ENCODE measurements around the gene LRRC71.
A peak's percentile ranks its signal among the peaks of the same experiment; 100 is the strongest.

LRRC71 gene

GRCh38 chr1:156953571-156953970 is 33.1 kb downstream of the LRRC71 start:
- Histone ChIP-seq H3K4me2 (no peak overlapping the region), H4K20me1 (no peaks in the 10 kb centered on the region), H3K36me3 (peaks cover 98% of the 10 kb centered on the region), H3K27ac (no peak overlapping the region), H3K9me3 (no peaks in the 10 kb centered on the region), H3K27me3 (no peaks in the 10 kb centered on the region), H3K9ac (no peak overlapping the region), H3K4me1 (peaks cover 3% of the 10 kb centered on the region; the same call in 1 of the 2 replicates), H3K4me3 (no peak overlapping the region)
- no peak for TF ChIP-seq Cebpa-rat (IDR thresholded peaks at IDR 0.05)

DNA sequence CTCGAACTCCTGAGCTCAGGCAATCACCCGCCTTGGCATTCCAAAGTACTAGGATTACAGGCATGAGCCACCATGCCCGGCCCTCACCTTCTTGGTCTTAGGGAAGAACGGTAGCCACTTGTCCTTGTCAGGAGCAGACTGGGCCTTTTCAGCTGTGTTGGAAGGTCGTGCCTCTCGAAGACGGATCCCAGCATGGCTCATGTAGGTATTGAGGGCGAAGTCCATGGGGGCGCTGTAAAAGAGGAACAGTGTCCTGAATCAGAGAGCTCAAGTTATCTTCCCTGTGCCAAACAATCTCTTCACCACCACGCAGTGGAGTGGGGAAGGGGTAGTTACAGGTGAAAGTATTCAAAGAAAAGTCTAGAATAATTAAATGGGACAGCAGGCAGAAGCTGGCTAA is 35.9 kb downstream of the LRRC71 start:
- 0 out of 2 replicates have a peak, but pooled peaks cover 12% of the 10 kb centered on the region for H4K20me1 ChIP-seq
- no peak overlapping the region for H3K9ac ChIP-seq
- peaks cover 91% of the 10 kb centered on the region for H3K36me3 ChIP-seq
- H3K4me3 ChIP-seq = no peak overlapping the region
- no peak overlapping the region for H3K4me2 ChIP-seq
- no peaks in the 10 kb centered on the region for H3K27me3 ChIP-seq
- peaks cover 30% of the 10 kb centered on the region for H3K4me1 ChIP-seq
- no peaks in the 10 kb centered on the region for H3K9me3 ChIP-seq
- H3K27ac ChIP-seq = no peak overlapping the region
- TF ChIP-seq Cebpa-rat (IDR thresholded peaks at IDR 0.05) = no peak

DNA sequence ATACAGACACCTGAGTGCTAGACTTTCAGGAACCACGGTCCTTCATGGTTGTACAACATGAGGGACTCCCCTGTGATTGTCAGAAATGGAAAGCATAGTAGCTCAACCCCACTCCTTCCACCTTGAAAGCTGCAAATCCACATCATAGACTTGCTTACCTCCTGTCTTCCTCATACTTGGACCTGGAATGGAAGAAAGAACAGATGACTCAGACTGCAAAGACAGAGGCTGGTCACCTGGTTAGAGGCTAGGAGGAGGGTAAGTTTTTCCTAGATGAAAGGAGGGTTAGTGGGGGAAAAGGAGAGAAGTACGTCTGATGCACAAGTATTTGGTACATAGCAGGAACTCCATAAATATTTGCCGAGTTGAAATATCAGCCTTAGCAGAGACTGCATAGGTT is 37.2 kb downstream of the LRRC71 start:
- H3K4me2 ChIP-seq = no peak overlapping the region
- no peaks in the 10 kb centered on the region for H3K27me3 ChIP-seq
- H3K4me3 ChIP-seq = no peak overlapping the region
- no peak overlapping the region for H3K27ac ChIP-seq
- TF ChIP-seq Cebpa-rat (IDR thresholded peaks at IDR 0.05) = no peak
- no peaks in the 10 kb centered on the region for H3K9me3 ChIP-seq
- H3K4me1 ChIP-seq = peaks cover 43% of the 10 kb centered on the region
- peaks cover 81% of the 10 kb centered on the region for H3K36me3 ChIP-seq
- H3K9ac ChIP-seq = no peak overlapping the region
- H4K20me1 ChIP-seq = 0 out of 2 replicates have a peak, but pooled peaks cover 14% of the 10 kb centered on the region

GRCh38 chr1:156958247-156958714 is 37.8 kb downstream of the LRRC71 start:
- Histone ChIP-seq H3K9ac (no peak overlapping the region), H3K36me3 (peaks cover 75% of the 10 kb centered on the region)

GRCh38 chr1:156959414-156959813 is 39.0 kb downstream of the LRRC71 start:
- Histone ChIP-seq H4K20me1 (0 out of 2 replicates have a peak, but pooled peaks cover 14% of the 10 kb centered on the region), H3K4me2 (peak overlapping the region; percentile 94), H3K4me1 (peaks cover 61% of the 10 kb centered on the region), H3K4me3 (no peak overlapping the region), H3K36me3 (peaks cover 65% of the 10 kb centered on the region), H3K27me3 (no peaks in the 10 kb centered on the region), H3K27ac (no peak overlapping the region), H3K9ac (no peak overlapping the region), H3K9me3 (no peaks in the 10 kb centered on the region)
- no peak for TF ChIP-seq Cebpa-rat (IDR thresholded peaks at IDR 0.05)

More at GRCh38 chr1:156958247-156958714, 37.8 kb downstream of the LRRC71 start:
- no peak for TF ChIP-seq Cebpa-rat (IDR thresholded peaks at IDR 0.05)
- no peak overlapping the region for H3K27ac ChIP-seq
- H3K4me2 ChIP-seq = no peak overlapping the region
- H3K4me1 ChIP-seq = peaks cover 50% of the 10 kb centered on the region
- H4K20me1 ChIP-seq = 0 out of 2 replicates have a peak, but pooled peaks cover 14% of the 10 kb centered on the region
- H3K27me3 ChIP-seq = no peaks in the 10 kb centered on the region
- H3K9me3 ChIP-seq = no peaks in the 10 kb centered on the region
- no peak overlapping the region for H3K4me3 ChIP-seq

GRCh38 chr1:156959925-156960324 is 39.5 kb downstream of the LRRC71 start:
- TF ChIP-seq Cebpa-rat (IDR thresholded peaks at IDR 0.05) = no peak
- H3K4me1 ChIP-seq = peaks cover 64% of the 10 kb centered on the region
- H3K4me2 ChIP-seq = peak overlapping the region; percentile 94
- no peaks in the 10 kb centered on the region for H3K9me3 ChIP-seq
- H3K9ac ChIP-seq = no peak overlapping the region; the same call in 1 of the 2 replicates
- peaks cover 60% of the 10 kb centered on the region for H3K36me3 ChIP-seq
- H3K4me3 ChIP-seq = no peak overlapping the region
- H3K27ac ChIP-seq = no peak overlapping the region
- 0 out of 2 replicates have a peak, but pooled peaks cover 14% of the 10 kb centered on the region for H4K20me1 ChIP-seq
- H3K27me3 ChIP-seq = no peaks in the 10 kb centered on the region

- Histone ChIP-seq H3K9me3 (no peaks in the 10 kb centered on the region), H3K36me3 (peaks cover 48% of the 10 kb centered on the region), H3K27ac (peak overlapping the region; percentile 68; the same call in 1 of the 2 replicates), H3K9ac (no peak overlapping the region; the same call in 1 of the 2 replicates), H4K20me1 (0 out of 2 replicates have a peak, but pooled peaks cover 14% of the 10 kb centered on the region), H3K4me1 (peaks cover 64% of the 10 kb centered on the region), H3K4me3 (peak overlapping the region; percentile 65), H3K27me3 (no peaks in the 10 kb centered on the region), H3K4me2 (peak overlapping the region; percentile 94)
- TF ChIP-seq Cebpa-rat (IDR thresholded peaks at IDR 0.05) = 0 out of 2 replicates have a peak, but pooled peaks have one; percentile 43
Measured at GRCh38 chr1:156961709-156962108, 41.3 kb downstream of the LRRC71 start.

GRCh38 chr1:156963621-156964020 is 43.2 kb downstream of the LRRC71 start:
- H3K4me2 ChIP-seq = peak overlapping the region; percentile 94
- no peaks in the 10 kb centered on the region for H3K27me3 ChIP-seq
- H3K4me1 ChIP-seq = peaks cover 61% of the 10 kb centered on the region
- H3K4me3 ChIP-seq = peak overlapping the region; percentile 65
- H3K9me3 ChIP-seq = no peaks in the 10 kb centered on the region
- H3K9ac ChIP-seq = peak overlapping the region; percentile 75
- peaks cover 44% of the 10 kb centered on the region for H3K36me3 ChIP-seq
- H4K20me1 ChIP-seq = 0 out of 2 replicates have a peak, but pooled peaks cover 14% of the 10 kb centered on the region
- peak overlapping the region; percentile 68 for H3K27ac ChIP-seq
- TF ChIP-seq Cebpa-rat (IDR thresholded peaks at IDR 0.05) = no peak

DNA sequence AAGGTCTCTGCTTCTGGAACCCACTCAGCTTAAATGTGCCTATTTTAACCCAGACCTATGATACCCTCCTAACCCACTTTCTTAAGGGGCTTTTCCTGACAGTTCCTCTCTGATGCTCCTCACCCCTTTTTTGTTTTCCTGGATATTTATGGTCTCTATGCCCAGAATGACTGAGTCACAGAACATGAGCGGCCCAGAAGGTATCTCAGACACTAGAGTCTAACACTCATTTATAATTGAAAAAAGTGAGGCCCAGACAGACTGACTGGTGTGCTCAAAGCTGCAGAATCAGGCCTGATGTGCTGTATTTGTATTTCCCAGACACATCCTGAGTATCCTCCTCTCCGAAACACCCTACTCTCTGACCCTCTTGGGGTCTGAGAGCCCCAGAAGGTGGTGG is 44.0 kb downstream of the LRRC71 start:
- peaks cover 47% of the 10 kb centered on the region for H3K36me3 ChIP-seq
- no peak overlapping the region for H3K9ac ChIP-seq
- no peak for TF ChIP-seq Cebpa-rat (IDR thresholded peaks at IDR 0.05)
- peaks cover 52% of the 10 kb centered on the region for H3K4me1 ChIP-seq
- H3K4me3 ChIP-seq = no peak overlapping the region
- no peaks in the 10 kb centered on the region for H3K9me3 ChIP-seq
- H3K27ac ChIP-seq = peak overlapping the region; percentile 68; the same call in 1 of the 2 replicates
- no peak overlapping the region; the same call in 1 of the 2 replicates for H3K4me2 ChIP-seq
- H3K27me3 ChIP-seq = no peaks in the 10 kb centered on the region
- 0 out of 2 replicates have a peak, but pooled peaks cover 14% of the 10 kb centered on the region for H4K20me1 ChIP-seq

DNA sequence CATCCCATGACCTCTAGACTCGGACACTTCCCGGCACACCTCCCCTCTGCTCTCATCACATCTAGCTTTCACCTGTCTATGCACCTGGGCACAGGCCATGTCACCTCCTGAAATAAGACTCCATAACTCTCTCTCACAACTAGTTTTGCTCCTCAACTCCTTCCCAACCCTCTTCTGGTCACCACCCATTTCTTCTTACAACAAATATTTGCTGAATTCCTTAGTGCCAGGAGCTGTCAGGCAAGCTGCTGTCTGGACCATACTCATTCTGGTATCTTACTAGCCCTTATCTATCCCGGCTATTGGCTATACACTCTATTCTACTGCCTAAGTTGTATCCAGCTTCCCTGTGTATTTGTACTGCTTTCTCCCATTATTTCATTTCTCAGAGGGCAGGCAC is 49.1 kb downstream of the LRRC71 start:
- Histone ChIP-seq H3K4me1 (peaks cover 2% of the 10 kb centered on the region; the same call in 1 of the 2 replicates), H4K20me1 (no peaks in the 10 kb centered on the region), H3K27ac (no peak overlapping the region), H3K9me3 (no peaks in the 10 kb centered on the region), H3K4me3 (no peak overlapping the region), H3K36me3 (peaks cover 72% of the 10 kb centered on the region), H3K27me3 (no peaks in the 10 kb centered on the region), H3K9ac (no peak overlapping the region), H3K4me2 (no peak overlapping the region)
- TF ChIP-seq Cebpa-rat (IDR thresholded peaks at IDR 0.05) = no peak

All from BLaER1 (cell line).